ENCODE results near the gene PEMT.
A peak's percentile ranks its signal among the peaks of the same experiment; 100 is the strongest.

PEMT gene

GRCh38 chr17:17626151-17626805 lies 34.8 kb upstream of the PEMT start:
- Histone ChIP-seq H3K4me3 (ENCODE audit: low read depth, low read length) (no peak overlapping the region), H3K4me1 (ENCODE audit: control insufficient read depth, insufficient read depth, low read length, unreplicated experiment) (no peaks in the 10 kb centered on the region), H3K27ac (ENCODE audit: low read depth, low read length) (no peak overlapping the region), H3K27me3 (ENCODE audit: insufficient read depth, low read length) (peaks cover 9% of the 10 kb centered on the region), H3K79me2 (ENCODE audit: control insufficient read depth, insufficient read depth, low read length, unreplicated experiment) (no peaks in the 10 kb centered on the region), H3K36me3 (ENCODE audit: insufficient read depth, low read length) (no peaks in the 10 kb centered on the region), H2AFZ (ENCODE audit: low read length, unreplicated experiment) (no peak overlapping the region)

- Histone ChIP-seq H3K36me3 (ENCODE audit: insufficient read depth, low read length) (no peaks in the 10 kb centered on the region), H3K79me2 (ENCODE audit: control insufficient read depth, insufficient read depth, low read length, unreplicated experiment) (no peaks in the 10 kb centered on the region), H3K27ac (ENCODE audit: low read depth, low read length) (no peak overlapping the region), H3K4me1 (ENCODE audit: control insufficient read depth, insufficient read depth, low read length, unreplicated experiment) (no peaks in the 10 kb centered on the region), H3K4me3 (ENCODE audit: low read depth, low read length) (no peak overlapping the region), H3K27me3 (ENCODE audit: insufficient read depth, low read length) (peaks cover 9% of the 10 kb centered on the region), H2AFZ (ENCODE audit: low read length, unreplicated experiment) (no peak overlapping the region)
Measured at GRCh38 chr17:17624741-17625140, 33.2 kb upstream of the PEMT start.

GRCh38 chr17:17623904-17624303 lies 32.4 kb upstream of the PEMT start:
- H3K27ac ChIP-seq (ENCODE audit: low read depth, low read length), result no peak overlapping the region

GRCh38 chr17:17621254-17621653 lies 29.7 kb upstream of the PEMT start:
- Histone ChIP-seq H3K4me1 (ENCODE audit: control insufficient read depth, insufficient read depth, low read length, unreplicated experiment) (no peaks in the 10 kb centered on the region), H3K79me2 (ENCODE audit: control insufficient read depth, insufficient read depth, low read length, unreplicated experiment) (no peaks in the 10 kb centered on the region)

More at GRCh38 chr17:17623904-17624303, 32.4 kb upstream of the PEMT start:
- no peak overlapping the region for H2AFZ ChIP-seq (ENCODE audit: low read length, unreplicated experiment)
- no peaks in the 10 kb centered on the region for H3K36me3 ChIP-seq (ENCODE audit: insufficient read depth, low read length)
- H3K27me3 ChIP-seq (ENCODE audit: insufficient read depth, low read length), result peaks cover 9% of the 10 kb centered on the region
- no peak overlapping the region for H3K4me3 ChIP-seq (ENCODE audit: low read depth, low read length)
- H3K4me1 ChIP-seq (ENCODE audit: control insufficient read depth, insufficient read depth, low read length, unreplicated experiment), result no peaks in the 10 kb centered on the region
- H3K79me2 ChIP-seq (ENCODE audit: control insufficient read depth, insufficient read depth, low read length, unreplicated experiment), result no peaks in the 10 kb centered on the region

GRCh38 chr17:17613708-17614114 lies 22.2 kb upstream of the PEMT start:
- H3K4me3 ChIP-seq (ENCODE audit: low read depth, low read length), result no peak overlapping the region
- H2AFZ ChIP-seq (ENCODE audit: low read length, unreplicated experiment), result peak overlapping the region; percentile 77
- H3K27ac ChIP-seq (ENCODE audit: low read depth, low read length), result no peak overlapping the region
- no peaks in the 10 kb centered on the region for H3K27me3 ChIP-seq (ENCODE audit: insufficient read depth, low read length)
- no peaks in the 10 kb centered on the region for H3K4me1 ChIP-seq (ENCODE audit: control insufficient read depth, insufficient read depth, low read length, unreplicated experiment)
- H3K79me2 ChIP-seq (ENCODE audit: control insufficient read depth, insufficient read depth, low read length, unreplicated experiment), result no peaks in the 10 kb centered on the region
- H3K36me3 ChIP-seq (ENCODE audit: insufficient read depth, low read length), result no peaks in the 10 kb centered on the region

More at GRCh38 chr17:17621254-17621653, 29.7 kb upstream of the PEMT start:
- no peak overlapping the region for H2AFZ ChIP-seq (ENCODE audit: low read length, unreplicated experiment)
- H3K27ac ChIP-seq (ENCODE audit: low read depth, low read length), result no peak overlapping the region
- H3K4me3 ChIP-seq (ENCODE audit: low read depth, low read length), result no peak overlapping the region
- H3K27me3 ChIP-seq (ENCODE audit: insufficient read depth, low read length), result peaks cover 9% of the 10 kb centered on the region
- no peaks in the 10 kb centered on the region for H3K36me3 ChIP-seq (ENCODE audit: insufficient read depth, low read length)

- Histone ChIP-seq H3K4me3 (ENCODE audit: low read depth, low read length) (no peak overlapping the region), H2AFZ (ENCODE audit: low read length, unreplicated experiment) (no peak overlapping the region), H3K36me3 (ENCODE audit: insufficient read depth, low read length) (no peaks in the 10 kb centered on the region), H3K27ac (ENCODE audit: low read depth, low read length) (no peak overlapping the region), H3K27me3 (ENCODE audit: insufficient read depth, low read length) (no peaks in the 10 kb centered on the region), H3K79me2 (ENCODE audit: control insufficient read depth, insufficient read depth, low read length, unreplicated experiment) (no peaks in the 10 kb centered on the region), H3K4me1 (ENCODE audit: control insufficient read depth, insufficient read depth, low read length, unreplicated experiment) (no peaks in the 10 kb centered on the region)
Measured at GRCh38 chr17:17612085-17613022, 20.8 kb upstream of the PEMT start.

GRCh38 chr17:17609121-17609520 lies 17.6 kb upstream of the PEMT start:
- H2AFZ ChIP-seq (ENCODE audit: low read length, unreplicated experiment), result no peak overlapping the region
- no peaks in the 10 kb centered on the region for H3K27me3 ChIP-seq (ENCODE audit: insufficient read depth, low read length)
- no peaks in the 10 kb centered on the region for H3K36me3 ChIP-seq (ENCODE audit: insufficient read depth, low read length)
- no peaks in the 10 kb centered on the region for H3K79me2 ChIP-seq (ENCODE audit: control insufficient read depth, insufficient read depth, low read length, unreplicated experiment)
- H3K4me3 ChIP-seq (ENCODE audit: low read depth, low read length), result no peak overlapping the region
- H3K4me1 ChIP-seq (ENCODE audit: control insufficient read depth, insufficient read depth, low read length, unreplicated experiment), result peaks cover 5% of the 10 kb centered on the region
- no peak overlapping the region for H3K27ac ChIP-seq (ENCODE audit: low read depth, low read length)

GRCh38 chr17:17606416-17607000 lies 15.0 kb upstream of the PEMT start:
- H3K4me1 ChIP-seq (ENCODE audit: control insufficient read depth, insufficient read depth, low read length, unreplicated experiment), result peaks cover 5% of the 10 kb centered on the region
- no peaks in the 10 kb centered on the region for H3K79me2 ChIP-seq (ENCODE audit: control insufficient read depth, insufficient read depth, low read length, unreplicated experiment)
- no peaks in the 10 kb centered on the region for H3K36me3 ChIP-seq (ENCODE audit: insufficient read depth, low read length)
- H3K27ac ChIP-seq (ENCODE audit: low read depth, low read length), result no peak overlapping the region
- H3K27me3 ChIP-seq (ENCODE audit: insufficient read depth, low read length), result no peaks in the 10 kb centered on the region
- no peak overlapping the region for H2AFZ ChIP-seq (ENCODE audit: low read length, unreplicated experiment)
- H3K4me3 ChIP-seq (ENCODE audit: low read depth, low read length), result no peak overlapping the region

GRCh38 chr17:17605729-17606088 lies 14.2 kb upstream of the PEMT start:
- Histone ChIP-seq H3K79me2 (ENCODE audit: control insufficient read depth, insufficient read depth, low read length, unreplicated experiment) (no peaks in the 10 kb centered on the region), H3K4me1 (ENCODE audit: control insufficient read depth, insufficient read depth, low read length, unreplicated experiment) (peaks cover 5% of the 10 kb centered on the region), H3K36me3 (ENCODE audit: insufficient read depth, low read length) (no peaks in the 10 kb centered on the region), H3K27me3 (ENCODE audit: insufficient read depth, low read length) (no peaks in the 10 kb centered on the region), H3K27ac (ENCODE audit: low read depth, low read length) (no peak overlapping the region), H2AFZ (ENCODE audit: low read length, unreplicated experiment) (no peak overlapping the region), H3K4me3 (ENCODE audit: low read depth, low read length) (no peak overlapping the region)

GRCh38 chr17:17605083-17605728 lies 13.7 kb upstream of the PEMT start:
- Histone ChIP-seq H3K27ac (ENCODE audit: low read depth, low read length) (no peak overlapping the region), H3K79me2 (ENCODE audit: control insufficient read depth, insufficient read depth, low read length, unreplicated experiment) (no peaks in the 10 kb centered on the region), H3K4me1 (ENCODE audit: control insufficient read depth, insufficient read depth, low read length, unreplicated experiment) (peaks cover 5% of the 10 kb centered on the region), H3K27me3 (ENCODE audit: insufficient read depth, low read length) (no peaks in the 10 kb centered on the region), H3K4me3 (ENCODE audit: low read depth, low read length) (no peak overlapping the region), H2AFZ (ENCODE audit: low read length, unreplicated experiment) (no peak overlapping the region), H3K36me3 (ENCODE audit: insufficient read depth, low read length) (no peaks in the 10 kb centered on the region)

Data from ACC112 (cell line).